Stimulated activated CD4-positive, alpha-beta T cell treated with anti-CD3 and anti-CD28 coated beads, TNF-alpha, amount 100 ng/mL, for 48 hours (primary cell): ENCODE results near the gene XKR7.
"Not testable (repeated sequence)": the region's sequence is repeated elsewhere in the genome, so short reads cannot be mapped to it uniquely, and the experiment has no call there.

Experiments
- DNase-seq, 3 donors: peaks; one replicate each; pipeline ENCODE4 v3.0.0-alpha.2; 2020; ENCODE audit warnings: low read depth in 3 of 3

The XKR7 gene

GRCh38 chr20:32012159-32012688 lies 44.3 kb downstream of the XKR7 start:
- no peak for DNase-seq

- DNase-seq = no peak
These were observed 45.4 kb downstream of the XKR7 start for GRCh38 chr20:32013326-32013725.

GRCh38 chr20:32017711-32018251 lies 49.8 kb downstream of the XKR7 start:
- DNase-seq = no peak

- peak; percentile 24 to 49 (median 25) for DNase-seq
These were observed 50.6 kb downstream of the XKR7 start for GRCh38 chr20:32018269-32019155.

GRCh38 chr20:32019156-32019510 lies 51.2 kb downstream of the XKR7 start:
- no peak for DNase-seq

- no peak for DNase-seq
These were observed 51.9 kb downstream of the XKR7 start for GRCh38 chr20:32019563-32020463.

- no peak for DNase-seq
These were observed 53.1 kb downstream of the XKR7 start for GRCh38 chr20:32021091-32021490.

GRCh38 chr20:32024683-32025295 lies 56.8 kb downstream of the XKR7 start:
- no peak for DNase-seq

- no peak for DNase-seq
These were observed 59.7 kb downstream of the XKR7 start for GRCh38 chr20:32027643-32028042.

- no peak for DNase-seq
These were observed 60.9 kb downstream of the XKR7 start for GRCh38 chr20:32028647-32029372.

- no peak for DNase-seq
These were observed 61.6 kb downstream of the XKR7 start for GRCh38 chr20:32029561-32029960.

GRCh38 chr20:32031007-32031958 lies 63.3 kb downstream of the XKR7 start:
- peak; percentile 10 to 55 (median 23) for DNase-seq

- no peak for DNase-seq
These were observed 65.4 kb downstream of the XKR7 start for GRCh38 chr20:32033316-32033715.

- DNase-seq = not testable (repeated sequence)
These were observed 65.8 kb downstream of the XKR7 start for GRCh38 chr20:32033721-32034120.

GRCh38 chr20:32034581-32035425 lies 66.9 kb downstream of the XKR7 start:
- DNase-seq = no peak

GRCh38 chr20:32035426-32035779 lies 67.5 kb downstream of the XKR7 start:
- no peak for DNase-seq

- DNase-seq = no peak
These were observed 68.3 kb downstream of the XKR7 start for GRCh38 chr20:32036252-32036651.

- DNase-seq = no peak
These were observed 69.0 kb downstream of the XKR7 start for GRCh38 chr20:32036716-32037485.
